ENCODE measurements around the gene CCDC178.
"Not testable (repeated sequence)": the region's sequence is repeated elsewhere in the genome, so short reads cannot be mapped to it uniquely, and the experiment has no call there.

The CCDC178 gene

GRCh38 chr18:33210575-33211189, 229.8 kb downstream of the CCDC178 start:
- DNase-seq: peak; percentile 27

GRCh38 chr18:33205777-33206176, 234.7 kb downstream of the CCDC178 start:
- DNase-seq: no peak

GRCh38 chr18:33201509-33201926, 239.0 kb downstream of the CCDC178 start:
- DNase-seq: no peak

- DNase-seq: no peak
These were observed 244.7 kb downstream of the CCDC178 start for GRCh38 chr18:33195795-33196194.

GRCh38 chr18:33194793-33195192, 245.7 kb downstream of the CCDC178 start:
- no peak for DNase-seq

- no peak for DNase-seq
These were observed 255.6 kb downstream of the CCDC178 start for GRCh38 chr18:33184958-33185357.

- DNase-seq: no peak
These were observed 256.3 kb downstream of the CCDC178 start for GRCh38 chr18:33184175-33184574.

GRCh38 chr18:33183136-33183535, 257.4 kb downstream of the CCDC178 start:
- DNase-seq: no peak

GRCh38 chr18:33181016-33181415, 259.5 kb downstream of the CCDC178 start:
- no peak for DNase-seq

GRCh38 chr18:33169218-33169617, 271.3 kb downstream of the CCDC178 start:
- no peak for DNase-seq

GRCh38 chr18:33164121-33164520, 276.4 kb downstream of the CCDC178 start:
- DNase-seq: not testable (repeated sequence)

- DNase-seq: no peak
These were observed 279.4 kb downstream of the CCDC178 start for GRCh38 chr18:33161131-33161530.

- DNase-seq: no peak
These were observed 281.4 kb downstream of the CCDC178 start for GRCh38 chr18:33159151-33159550.

GRCh38 chr18:33157893-33158292, 282.6 kb downstream of the CCDC178 start:
- no peak for DNase-seq

- no peak for DNase-seq
These were observed 283.5 kb downstream of the CCDC178 start for GRCh38 chr18:33156906-33157470.

- DNase-seq: no peak
These were observed 286.5 kb downstream of the CCDC178 start for GRCh38 chr18:33154049-33154448.

GRCh38 chr18:33152376-33152775, 288.1 kb downstream of the CCDC178 start:
- DNase-seq: no peak

GRCh38 chr18:33147811-33148210, 292.7 kb downstream of the CCDC178 start:
- not testable (repeated sequence) for DNase-seq

- DNase-seq: no peak
These were observed 294.5 kb downstream of the CCDC178 start for GRCh38 chr18:33146014-33146413.

- no peak for DNase-seq
These were observed 304.4 kb downstream of the CCDC178 start for GRCh38 chr18:33135951-33136660.

GRCh38 chr18:33132657-33133056, 307.9 kb downstream of the CCDC178 start:
- no peak for DNase-seq

- DNase-seq: no peak
These were observed 311.9 kb downstream of the CCDC178 start for GRCh38 chr18:33128581-33128980.

- no peak for DNase-seq
These were observed 316.5 kb downstream of the CCDC178 start for GRCh38 chr18:33123862-33124518.

- DNase-seq: no peak
These were observed 324.1 kb downstream of the CCDC178 start for GRCh38 chr18:33116376-33116775.
